GM12874 (cell line): ENCODE measurements around the gene PEX19.

Source experiments
- TF ChIP-seq, protein P1 (sequence below): IDR thresholded peaks from 2 replicates; pipeline ENCODE4 v1.5.1; 2011; ENCODE audit warnings: low read depth, mild to moderate bottlenecking, control low read depth, low read length, moderate library complexity; ENCODE audit not compliant: insufficient read depth

PEX19 gene, protein sequence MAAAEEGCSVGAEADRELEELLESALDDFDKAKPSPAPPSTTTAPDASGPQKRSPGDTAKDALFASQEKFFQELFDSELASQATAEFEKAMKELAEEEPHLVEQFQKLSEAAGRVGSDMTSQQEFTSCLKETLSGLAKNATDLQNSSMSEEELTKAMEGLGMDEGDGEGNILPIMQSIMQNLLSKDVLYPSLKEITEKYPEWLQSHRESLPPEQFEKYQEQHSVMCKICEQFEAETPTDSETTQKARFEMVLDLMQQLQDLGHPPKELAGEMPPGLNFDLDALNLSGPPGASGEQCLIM

DNA sequence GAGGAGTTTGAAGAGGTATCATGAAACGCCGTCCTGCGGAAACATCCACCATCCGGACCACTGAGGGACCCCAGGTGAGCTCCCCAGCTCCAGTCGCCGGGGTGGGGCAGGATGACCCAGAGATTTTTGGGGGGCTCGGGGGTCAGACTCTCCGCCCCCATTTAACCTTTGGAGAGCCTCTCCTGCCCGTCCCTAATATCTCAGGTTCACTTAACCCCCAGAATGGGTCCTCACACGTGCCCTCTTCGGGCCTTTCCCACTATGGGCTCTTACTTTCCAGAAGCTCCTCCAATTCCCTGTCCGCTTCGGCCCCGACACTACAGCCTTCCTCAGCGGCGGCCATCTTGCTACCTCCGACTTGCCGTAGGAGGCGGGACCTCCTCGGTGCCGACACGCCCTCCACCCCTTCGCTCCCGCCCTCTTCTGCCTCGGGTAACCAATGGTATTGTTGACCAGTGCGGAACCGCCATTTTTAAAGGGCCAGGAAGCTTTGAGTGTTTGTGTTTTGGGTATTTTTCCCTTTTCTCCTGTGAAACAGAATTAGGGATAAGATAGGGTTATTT is at the start of gene PEX19:
TSS of gene PEX19 (minus strand) at position 352 of the 563 bp plus-strand sequence. CDS start at position 343, 9 bp downstream.
- TF ChIP-seq, protein P1, sequence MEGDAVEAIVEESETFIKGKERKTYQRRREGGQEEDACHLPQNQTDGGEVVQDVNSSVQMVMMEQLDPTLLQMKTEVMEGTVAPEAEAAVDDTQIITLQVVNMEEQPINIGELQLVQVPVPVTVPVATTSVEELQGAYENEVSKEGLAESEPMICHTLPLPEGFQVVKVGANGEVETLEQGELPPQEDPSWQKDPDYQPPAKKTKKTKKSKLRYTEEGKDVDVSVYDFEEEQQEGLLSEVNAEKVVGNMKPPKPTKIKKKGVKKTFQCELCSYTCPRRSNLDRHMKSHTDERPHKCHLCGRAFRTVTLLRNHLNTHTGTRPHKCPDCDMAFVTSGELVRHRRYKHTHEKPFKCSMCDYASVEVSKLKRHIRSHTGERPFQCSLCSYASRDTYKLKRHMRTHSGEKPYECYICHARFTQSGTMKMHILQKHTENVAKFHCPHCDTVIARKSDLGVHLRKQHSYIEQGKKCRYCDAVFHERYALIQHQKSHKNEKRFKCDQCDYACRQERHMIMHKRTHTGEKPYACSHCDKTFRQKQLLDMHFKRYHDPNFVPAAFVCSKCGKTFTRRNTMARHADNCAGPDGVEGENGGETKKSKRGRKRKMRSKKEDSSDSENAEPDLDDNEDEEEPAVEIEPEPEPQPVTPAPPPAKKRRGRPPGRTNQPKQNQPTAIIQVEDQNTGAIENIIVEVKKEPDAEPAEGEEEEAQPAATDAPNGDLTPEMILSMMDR, result no peak

DNA sequence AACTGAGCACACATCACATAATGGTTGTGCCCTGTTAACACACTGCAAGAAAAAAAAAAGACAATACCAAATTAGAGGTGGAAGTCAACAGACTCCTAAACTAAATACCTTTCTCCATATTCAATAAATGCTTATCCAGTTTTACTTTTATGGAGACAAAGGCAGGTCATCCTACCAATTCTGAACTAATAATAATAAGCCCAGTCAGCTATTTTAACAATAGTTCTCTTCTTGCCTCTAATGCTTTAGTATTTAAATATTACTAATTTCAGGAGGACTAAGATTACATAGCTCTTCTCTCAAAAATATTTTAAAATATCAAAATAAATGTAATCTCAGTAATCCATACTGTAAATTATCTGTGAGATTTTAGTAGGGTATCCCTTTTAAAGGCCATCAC is 47.6 kb upstream of the PEX19 start:
- TF ChIP-seq, protein P1, result no peak

DNA sequence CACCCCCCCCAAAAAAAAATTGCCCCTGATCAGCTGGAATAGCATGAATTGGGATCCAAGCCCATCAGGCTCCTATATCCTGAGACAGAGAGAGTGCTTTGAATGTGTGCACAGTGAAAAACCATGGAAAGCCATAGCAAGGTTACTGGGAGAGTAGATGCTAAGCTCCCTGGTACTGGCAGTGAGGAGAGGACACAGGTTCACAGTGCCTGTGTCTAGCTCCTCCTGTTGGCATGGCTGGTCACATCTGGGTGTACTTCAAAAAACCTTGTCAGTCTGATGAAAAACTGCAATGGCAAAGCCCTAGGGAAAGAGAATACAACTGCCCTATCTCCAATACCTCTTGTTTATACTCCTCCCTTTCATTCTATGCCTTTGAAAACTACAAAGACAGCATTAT is 45.2 kb upstream of the PEX19 start:
- TF ChIP-seq, protein P1, result no peak

DNA sequence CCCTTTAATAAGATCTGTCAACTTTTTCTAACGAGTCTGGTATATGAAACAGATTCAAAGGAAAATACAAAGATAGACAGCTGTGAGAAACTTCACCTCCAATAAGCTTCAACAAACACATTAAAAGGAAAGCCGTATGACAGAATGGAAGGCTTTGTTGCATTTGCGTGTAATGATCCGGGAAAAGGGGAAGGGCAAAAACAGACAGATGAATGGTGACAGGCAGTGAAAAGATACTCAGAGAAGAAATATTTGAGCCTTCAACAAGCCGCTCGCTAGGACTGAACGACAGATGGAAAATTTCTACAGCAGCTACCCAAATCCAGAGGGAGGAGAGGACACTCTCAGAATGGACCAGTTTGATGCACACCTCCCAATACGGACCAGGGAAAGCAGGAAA is 43.3 kb upstream of the PEX19 start:
- TF ChIP-seq, protein P1, result no peak

DNA sequence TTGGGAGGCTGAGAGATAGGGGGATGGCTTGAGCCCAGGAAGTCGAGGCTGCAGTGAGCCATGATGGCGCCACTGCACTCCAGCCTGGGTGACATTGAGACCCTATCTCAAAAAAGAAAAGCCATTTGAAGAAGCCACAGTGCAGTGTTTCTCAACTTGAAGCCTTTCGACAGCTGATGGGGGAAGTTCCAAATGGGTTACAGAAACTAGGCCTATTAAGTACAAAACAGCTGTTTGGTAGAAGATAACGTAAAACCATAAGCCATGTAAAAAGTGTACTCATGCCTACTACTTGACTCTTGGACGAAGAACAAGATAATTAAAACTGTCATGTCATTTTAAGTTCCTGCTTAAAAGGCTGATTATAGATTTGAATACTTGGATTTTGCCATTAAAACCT is 41.5 kb upstream of the PEX19 start:
- TF ChIP-seq, protein P1, result no peak

DNA sequence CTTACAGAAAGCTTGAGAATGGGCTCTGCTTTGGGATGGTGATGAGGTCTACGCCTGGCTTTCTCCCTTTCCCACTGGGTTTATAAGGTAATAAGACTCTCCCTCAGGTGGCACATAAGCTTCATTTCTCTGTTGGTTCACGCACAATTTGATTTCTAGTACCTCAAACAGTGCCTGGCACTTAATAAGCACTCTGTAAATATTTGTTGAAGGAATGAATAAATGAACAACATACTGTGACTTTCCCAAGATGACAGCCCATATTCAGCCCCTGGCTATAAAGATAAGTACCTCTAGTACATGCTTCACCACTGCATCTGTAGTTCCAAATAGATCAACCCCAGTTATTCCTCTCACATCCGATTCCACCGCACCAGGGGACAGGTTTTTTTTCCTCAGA is 40.3 kb upstream of the PEX19 start:
- TF ChIP-seq, protein P1, result no peak

DNA sequence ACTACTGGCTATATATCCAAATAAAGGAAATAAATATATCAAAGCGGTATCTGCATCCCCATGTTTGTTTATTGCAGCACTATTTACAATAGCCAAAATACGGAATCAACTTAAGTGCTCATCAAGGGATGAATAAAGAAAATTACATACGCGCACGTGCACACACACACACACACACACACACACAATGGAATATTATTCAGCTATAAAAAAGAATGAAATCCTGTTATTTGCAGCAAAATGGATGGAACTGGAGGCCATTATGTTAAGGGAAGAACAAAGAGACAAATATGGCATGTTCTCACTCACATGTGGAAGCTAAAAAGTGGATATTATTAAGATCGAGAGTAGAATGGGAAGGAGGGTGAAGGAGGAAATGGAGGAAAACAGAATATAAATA is 37.9 kb upstream of the PEX19 start:
- TF ChIP-seq, protein P1, result no peak
